Activated CD8-positive, alpha-beta T cell treated with anti-CD3 and anti-CD28 coated beads for 36 hours (primary cell): ENCODE data around the gene IL37. TPM values are rescaled to one million over a fixed set of nuclear protein-coding genes. Genes with fewer than 3 reads are reported as not detected.

Experiments
- ATAC-seq: fragments of 200-7000 bp; cut with Tn5 transposase; one replicate; pipeline ENCODE4 v1.10.0; 2021; ENCODE audit warnings: mild to moderate bottlenecking, moderate library complexity
- CTCF ChIA-PET: fragments of 350-600 bp; sonication (Branson Sonifier 250); formaldehyde crosslinking; loops from one replicate; lab custom pipeline; 2021; ENCODE audit warnings: antibody characterized with exemption; lab: Charles Lee
- POLR2A ChIA-PET: fragments of 350-600 bp; sonication (Branson Sonifier 250); formaldehyde crosslinking; loops from one replicate; lab custom pipeline; 2021; ENCODE audit warnings: antibody characterized with exemption; lab: Charles Lee
- DNase-seq: peaks from one replicate; pipeline ENCODE4 v3.0.0-alpha.2; 2020
- H3K27ac Mint-ChIP-seq: one replicate; pipeline ENCODE4 v1.8.0; 2021; ENCODE audit warnings: mild to moderate bottlenecking, mixed read lengths
- H3K27me3 Mint-ChIP-seq: one replicate; pipeline ENCODE4 v1.8.0; 2021; ENCODE audit warnings: mixed read lengths
- H3K36me3 Mint-ChIP-seq: one replicate; pipeline ENCODE4 v1.8.0; 2021; ENCODE audit warnings: low read depth, mixed read lengths
- H3K4me1 Mint-ChIP-seq: one replicate; pipeline ENCODE4 v1.8.0; 2021; ENCODE audit warnings: low read depth, mixed read lengths
- H3K4me3 Mint-ChIP-seq: one replicate; pipeline ENCODE4 v1.8.0; 2021; ENCODE audit warnings: mild to moderate bottlenecking, moderate library complexity, mixed read lengths
- H3K9me3 Mint-ChIP-seq: one replicate; pipeline ENCODE4 v1.8.0; 2021; ENCODE audit warnings: mixed read lengths
- intact Hi-C: fragments of 100-400 bp; cut with micrococcal nuclease; formaldehyde crosslinking; loops from one replicate; pipeline ENCODE4 v1.10.0; 2022
- total RNA-seq, 2 experiments: library from RNA; stranded (reverse); gene quantifications; one replicate each; pipeline ENCODE4 v1.2.3, GENCODE V29; 2021
- TF ChIP-seq, protein P1 (sequence below): fragments of 200-600 bp; IDR thresholded peaks from one replicate; pipeline ENCODE4 v1.8.0; 2022; ENCODE audit warnings: antibody characterized with exemption, mild to moderate bottlenecking

The IL37 gene
- total RNA-seq, 2 experiments from 2014 or later = not detected

DNA sequence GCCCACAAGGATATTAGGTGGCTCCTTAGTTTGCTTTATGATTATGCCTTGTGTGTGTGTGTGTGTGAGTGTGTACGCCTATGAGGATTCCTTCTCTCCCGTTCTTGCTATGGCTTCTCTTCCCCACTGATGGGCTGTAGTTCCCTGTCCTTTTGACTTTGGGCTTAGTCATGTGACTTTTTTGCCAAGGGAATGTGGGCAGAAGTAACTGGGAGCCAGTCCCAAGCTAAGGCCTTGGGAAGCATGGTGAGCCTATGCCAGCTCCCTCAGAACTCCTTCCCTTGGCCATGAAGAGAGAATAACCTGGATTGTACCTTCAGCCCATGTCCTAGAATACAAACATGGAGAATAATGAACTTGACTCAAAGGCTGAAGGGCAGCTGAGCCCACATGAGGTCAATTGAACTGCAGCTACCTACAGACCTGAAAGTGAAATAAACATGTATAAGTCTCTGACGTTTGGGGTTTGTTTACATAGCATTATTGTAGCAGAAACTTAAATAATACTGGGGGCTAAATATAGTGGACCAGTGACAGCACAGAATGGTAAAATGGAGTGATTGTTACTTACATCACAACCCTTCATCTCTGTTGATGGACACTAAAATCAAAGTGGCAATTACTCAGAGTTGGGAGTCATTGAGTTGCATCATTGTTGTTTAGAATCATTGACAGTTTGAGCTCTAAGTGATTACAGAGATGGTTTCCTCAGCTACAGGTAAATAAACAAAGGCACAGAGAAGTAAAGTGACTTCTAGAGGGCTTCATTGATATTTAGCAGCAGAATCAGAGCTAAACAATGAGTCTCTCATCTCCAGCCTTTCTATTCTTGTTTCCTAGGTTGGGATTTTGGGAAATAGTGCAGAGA is 51.6 kb downstream of the IL37 start:
- CTCF ChIA-PET = interaction anchor here (0.8 to 6.1 kb wide), 5 partner anchors 20 to 223 kb away, joined by 4 to 58 read pairs (median 19); no protein-coding TSS in a partner anchor

DNA sequence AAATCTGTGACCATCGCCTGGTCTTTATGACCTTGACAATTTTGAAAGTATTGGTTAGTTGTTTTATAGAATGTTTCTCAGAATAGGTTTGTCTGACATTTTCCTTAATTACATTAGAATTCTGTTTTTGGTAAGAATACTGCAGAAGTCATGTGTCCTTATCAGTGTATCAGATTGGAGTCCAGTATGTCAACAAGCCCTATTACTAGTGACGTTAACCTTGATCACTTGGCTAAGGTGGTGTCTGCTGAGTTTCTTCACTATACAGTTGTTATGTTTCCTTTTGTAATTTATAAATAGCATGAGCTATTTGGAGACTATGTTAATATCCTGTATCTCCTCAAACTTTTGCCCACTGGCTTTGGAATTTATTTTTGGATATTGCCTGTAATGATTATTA is 56.1 kb downstream of the IL37 start:
- peaks cover 4% of the 10 kb centered on the region for H3K4me1 Mint-ChIP-seq
- H3K27ac Mint-ChIP-seq = no peak overlapping the region
- no peaks in the 10 kb centered on the region for H3K27me3 Mint-ChIP-seq
- ChIA-PET POLR2A (no interaction called here), CTCF (interaction anchor here (0.8 to 1.3 kb wide), 4 partner anchors 8 to 215 kb away, joined by 3 to 6 read pairs (median 3); no protein-coding TSS in a partner anchor)
- H3K4me3 Mint-ChIP-seq = no peak overlapping the region
- ATAC-seq (no peak), DNase-seq (no peak)
- intact Hi-C loops = no loop called here
- TF ChIP-seq, protein P1, sequence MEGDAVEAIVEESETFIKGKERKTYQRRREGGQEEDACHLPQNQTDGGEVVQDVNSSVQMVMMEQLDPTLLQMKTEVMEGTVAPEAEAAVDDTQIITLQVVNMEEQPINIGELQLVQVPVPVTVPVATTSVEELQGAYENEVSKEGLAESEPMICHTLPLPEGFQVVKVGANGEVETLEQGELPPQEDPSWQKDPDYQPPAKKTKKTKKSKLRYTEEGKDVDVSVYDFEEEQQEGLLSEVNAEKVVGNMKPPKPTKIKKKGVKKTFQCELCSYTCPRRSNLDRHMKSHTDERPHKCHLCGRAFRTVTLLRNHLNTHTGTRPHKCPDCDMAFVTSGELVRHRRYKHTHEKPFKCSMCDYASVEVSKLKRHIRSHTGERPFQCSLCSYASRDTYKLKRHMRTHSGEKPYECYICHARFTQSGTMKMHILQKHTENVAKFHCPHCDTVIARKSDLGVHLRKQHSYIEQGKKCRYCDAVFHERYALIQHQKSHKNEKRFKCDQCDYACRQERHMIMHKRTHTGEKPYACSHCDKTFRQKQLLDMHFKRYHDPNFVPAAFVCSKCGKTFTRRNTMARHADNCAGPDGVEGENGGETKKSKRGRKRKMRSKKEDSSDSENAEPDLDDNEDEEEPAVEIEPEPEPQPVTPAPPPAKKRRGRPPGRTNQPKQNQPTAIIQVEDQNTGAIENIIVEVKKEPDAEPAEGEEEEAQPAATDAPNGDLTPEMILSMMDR = no peak
- no peaks in the 10 kb centered on the region for H3K36me3 Mint-ChIP-seq
- H3K9me3 Mint-ChIP-seq = no peaks in the 10 kb centered on the region

More for the DNA sequence above, 51.6 kb downstream of the IL37 start:
- H3K4me1 Mint-ChIP-seq = no peaks in the 10 kb centered on the region
- no peak overlapping the region for H3K27ac Mint-ChIP-seq
- no peaks in the 10 kb centered on the region for H3K9me3 Mint-ChIP-seq
- H3K36me3 Mint-ChIP-seq = no peaks in the 10 kb centered on the region
- TF ChIP-seq, protein P1 = no peak
- intact Hi-C loops = no loop called here
- POLR2A ChIA-PET = interaction anchor here (0.6 kb wide), 1 partner anchor 144 kb away, joined by 3 read pairs; no protein-coding TSS in a partner anchor
- no peak for ATAC-seq
- no peak overlapping the region for H3K4me3 Mint-ChIP-seq
- DNase-seq = no peak
- H3K27me3 Mint-ChIP-seq = no peaks in the 10 kb centered on the region

Other genes with a start within 250 kb of the IL37 start
- gene NT5DC4, start 190.1 kb upstream of the IL37 start, total RNA-seq = not detected
- gene CKAP2L, start 146.6 kb upstream of the IL37 start, total RNA-seq = 10 to 100 TPM; 24.5 to 30.5 TPM
- gene IL1A, start 126.7 kb upstream of the IL37 start, total RNA-seq = under 1 TPM; 0.69 to 0.99 TPM
- gene IL1B, start 74.4 kb upstream of the IL37 start, total RNA-seq = not detected
- not detected for gene IL36G, start 66.8 kb downstream of the IL37 start, total RNA-seq
- gene IL36A, start 94.3 kb downstream of the IL37 start, total RNA-seq = not detected
- gene IL36B, start 141.7 kb downstream of the IL37 start, total RNA-seq = not detected
- gene IL36RN, start 148.0 kb downstream of the IL37 start, total RNA-seq = not detected
- not detected for gene IL1F10, start 156.8 kb downstream of the IL37 start, total RNA-seq
- gene IL1RN, start 216.4 kb downstream of the IL37 start, total RNA-seq = under 1 TPM; 0.50 to 0.85 TPM